ENCODE results near the gene KRTAP10-3.

GRCh38 chr21:44514218-44514520 is 44.4 kb downstream of the KRTAP10-3 start:
- TF ChIP-seq CTCF (conservative IDR thresholded peaks at IDR 0.05; ENCODE audit: low read depth in 2 of 2): no peak
- TF ChIP-seq JUNB (IDR thresholded peaks at IDR 0.05; ENCODE audit: unreplicated experiment): no peak
- no peak for TF ChIP-seq EZH2 (IDR thresholded peaks at IDR 0.05; ENCODE audit: low read depth, unreplicated experiment)
- no peak for TF ChIP-seq POLR2AphosphoS5 (IDR thresholded peaks at IDR 0.05; ENCODE audit: low read depth)
- no peak for TF ChIP-seq EZH2phosphoT487 (IDR thresholded peaks at IDR 0.05; ENCODE audit: unreplicated experiment)
- TF ChIP-seq CREB1 (CRISPR knock-in tag; IDR thresholded peaks at IDR 0.05; ENCODE audit: low read depth): no peak
- TF ChIP-seq NANOG (IDR thresholded peaks at IDR 0.05; ENCODE audit: borderline replicate concordance): no peak
- no peak for TF ChIP-seq ZNF331 (CRISPR knock-in tag; IDR thresholded peaks at IDR 0.05; ENCODE audit: low read depth)
- TF ChIP-seq REST (IDR thresholded peaks at IDR 0.05; ENCODE audit: unreplicated experiment): no peak
- no peak for TF ChIP-seq ETS1 (IDR thresholded peaks at IDR 0.05)

Measured in GM23338 (cell line).